ENCODE results near the gene TNK1.

Gene TNK1

DNA sequence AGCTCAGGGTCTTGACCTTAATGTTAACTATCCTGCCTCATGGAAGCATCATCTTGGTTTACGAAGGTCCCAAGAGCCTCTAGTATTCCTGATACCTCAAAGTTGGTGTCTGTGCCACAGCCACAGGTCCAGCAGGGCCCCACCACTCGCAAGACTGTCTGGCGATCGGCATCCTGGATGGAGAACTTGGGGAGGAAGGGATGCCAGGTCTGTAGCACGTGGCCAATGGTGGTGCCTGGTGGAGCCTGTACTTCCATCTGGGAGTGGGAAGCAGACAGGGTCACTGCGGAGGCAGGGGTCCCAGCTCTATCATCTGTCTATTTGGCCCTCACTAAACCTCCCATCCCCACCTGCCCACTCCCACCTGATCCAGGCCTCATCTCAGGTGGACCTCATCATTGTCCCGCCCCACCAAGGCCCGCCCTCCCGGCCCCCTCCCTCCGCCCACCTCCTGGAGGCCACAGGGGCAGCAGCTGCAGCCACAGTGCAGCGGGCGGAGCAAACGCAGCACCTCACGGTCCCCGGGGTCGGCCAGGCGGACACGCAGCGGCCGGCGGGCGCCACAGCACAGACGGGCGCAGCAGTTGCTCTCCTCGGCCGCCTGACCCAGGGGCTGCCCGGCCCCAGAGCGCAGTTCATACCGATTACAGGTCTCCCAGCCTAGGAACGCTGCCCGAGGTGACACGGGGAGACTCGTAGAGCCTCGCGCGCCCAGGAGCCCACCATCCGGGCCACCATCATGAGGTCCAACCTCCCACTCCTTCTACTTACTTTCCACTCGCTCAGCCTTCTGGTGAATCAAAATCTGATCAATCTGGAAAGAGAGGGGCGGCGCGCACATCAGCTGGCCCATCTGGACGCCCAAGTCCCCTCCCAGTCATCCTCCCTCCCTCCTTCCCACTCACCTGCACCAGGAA lies 12.1 kb downstream of the TNK1 start:
- H3K27ac ChIP-seq (ENCODE audit: low read depth, low read length) = no peak overlapping the region
- H3K4me1 ChIP-seq (ENCODE audit: control insufficient read depth, insufficient read depth, low read length) = peaks cover 11% of the 10 kb centered on the region; the same call in 1 of the 2 replicates

DNA sequence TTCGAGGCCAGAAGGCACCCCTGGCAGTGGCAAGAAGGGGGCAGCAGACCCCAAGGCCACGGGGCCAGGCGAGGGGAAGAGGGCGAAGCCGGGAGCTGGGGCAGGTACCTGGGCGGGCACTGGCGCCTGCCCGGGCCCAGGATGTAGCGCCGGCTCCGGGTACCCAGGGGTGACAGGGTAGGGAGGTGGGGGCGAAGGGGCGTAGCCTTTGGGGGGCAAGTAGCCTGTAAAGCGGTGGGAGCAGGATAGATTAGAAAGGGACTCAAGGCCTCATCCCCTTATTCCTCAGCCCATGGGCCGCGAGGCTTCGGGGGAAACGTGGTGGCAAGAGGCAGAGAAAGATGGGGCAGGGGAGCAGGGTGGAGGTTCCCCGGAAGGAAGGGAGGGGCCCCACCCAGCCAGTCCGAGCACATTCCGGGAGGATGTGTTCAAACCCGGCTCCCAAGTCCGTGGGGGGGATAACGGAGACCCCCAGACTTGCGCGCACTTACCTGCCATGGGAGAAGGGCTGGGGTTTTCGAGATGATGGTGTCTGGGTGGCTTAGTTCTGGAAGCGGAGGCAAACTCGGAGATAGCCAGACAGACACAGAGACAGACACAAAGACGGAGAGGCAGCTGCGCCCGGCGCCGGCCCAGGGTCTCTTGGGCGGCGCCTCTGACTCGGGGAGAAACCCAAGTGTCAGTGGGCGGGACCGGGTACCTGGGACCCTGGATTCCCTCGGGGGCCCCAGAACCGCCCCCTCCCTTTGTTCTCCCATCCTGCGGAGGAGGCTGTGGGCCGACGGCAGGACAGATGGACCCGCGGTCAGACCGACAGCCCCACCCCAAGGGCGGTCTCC lies 12.9 kb downstream of the TNK1 start:
- Histone ChIP-seq H3K9ac (ENCODE audit: low read length) (peak overlapping the region; percentile 40), H3K36me3 (ENCODE audit: control insufficient read depth, insufficient read depth, low read length) (peaks cover 33% of the 10 kb centered on the region), H3K9me3 (ENCODE audit: control insufficient read depth, insufficient read depth, low read depth, low read length) (no peaks in the 10 kb centered on the region), H3K4me3 (ENCODE audit: low read depth, low read length) (peak overlapping the region; percentile 66), H3K4me1 (ENCODE audit: control insufficient read depth, insufficient read depth, low read length) (peaks cover 11% of the 10 kb centered on the region; the same call in 1 of the 2 replicates), H3K27me3 (ENCODE audit: control insufficient read depth, insufficient read depth, low read length) (no peaks in the 10 kb centered on the region), H3K27ac (ENCODE audit: low read depth, low read length) (no peak overlapping the region)

More for the DNA sequence above, 12.1 kb downstream of the TNK1 start:
- H3K27me3 ChIP-seq (ENCODE audit: control insufficient read depth, insufficient read depth, low read length) = no peaks in the 10 kb centered on the region
- H3K9ac ChIP-seq (ENCODE audit: low read length) = no peak overlapping the region
- H3K36me3 ChIP-seq (ENCODE audit: control insufficient read depth, insufficient read depth, low read length) = peaks cover 42% of the 10 kb centered on the region
- no peaks in the 10 kb centered on the region for H3K9me3 ChIP-seq (ENCODE audit: control insufficient read depth, insufficient read depth, low read depth, low read length)
- peak overlapping the region; percentile 66 for H3K4me3 ChIP-seq (ENCODE audit: low read depth, low read length)

DNA sequence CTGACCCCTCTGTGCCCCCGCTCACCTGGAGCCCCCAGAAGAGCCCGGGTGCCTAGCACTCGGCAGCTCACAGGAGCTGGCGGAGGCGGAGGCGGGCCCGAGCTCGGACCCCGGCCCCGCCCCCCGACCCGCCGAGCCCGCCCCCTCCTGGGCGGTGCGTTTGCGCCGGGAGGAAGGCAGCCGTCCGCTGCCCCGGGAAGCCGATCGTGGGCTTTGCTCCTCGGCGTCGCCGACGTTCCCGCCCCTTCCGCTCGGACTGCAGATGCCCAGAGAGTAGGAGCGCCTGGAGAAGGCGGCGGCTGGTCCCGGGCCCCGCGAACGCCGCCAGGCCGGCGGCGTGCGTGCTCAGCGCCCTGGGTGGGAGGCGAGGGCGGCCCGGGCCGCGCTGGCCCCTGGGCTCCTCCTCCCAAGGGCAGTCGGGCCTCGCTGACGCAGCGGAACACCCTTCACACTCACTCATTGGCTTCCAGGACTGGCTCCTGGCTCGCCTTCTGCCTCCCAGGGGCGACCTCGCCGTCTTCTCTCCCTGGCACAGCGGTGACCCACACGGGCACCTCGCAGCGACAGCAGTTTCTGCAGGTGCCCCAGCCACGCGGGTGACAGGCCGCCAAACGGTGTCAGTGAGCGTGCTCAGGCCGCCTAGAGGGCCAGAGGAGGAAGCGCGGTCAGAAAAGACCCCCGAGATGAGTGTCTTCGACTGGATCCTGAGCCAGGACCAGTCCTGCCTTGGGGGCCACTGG lies 13.7 kb downstream of the TNK1 start, which contains the start of gene PLSCR3:
Gene PLSCR3 (minus strand): TSS at position 74 of the 740 bp plus-strand sequence. CDS start 415 bp downstream, outside the sequence.
- Histone ChIP-seq H3K9ac (ENCODE audit: low read length) (peak within 1 kb of the TSS; percentile 40), H3K36me3 (ENCODE audit: control insufficient read depth, insufficient read depth, low read length) (peaks cover 26% of the 10 kb centered on the region), H3K9me3 (ENCODE audit: control insufficient read depth, insufficient read depth, low read depth, low read length) (no peaks in the 10 kb centered on the region), H3K27ac (ENCODE audit: low read depth, low read length) (no peak within 1 kb of the TSS), H3K4me3 (ENCODE audit: low read depth, low read length) (peak within 1 kb of the TSS; percentile 66), H3K4me1 (ENCODE audit: control insufficient read depth, insufficient read depth, low read length) (peaks cover 11% of the 10 kb centered on the region; the same call in 1 of the 2 replicates), H3K27me3 (ENCODE audit: control insufficient read depth, insufficient read depth, low read length) (no peaks in the 10 kb centered on the region)

GRCh38 chr17:7396147-7396546 lies 15.3 kb downstream of the TNK1 start:
- Histone ChIP-seq H3K9me3 (ENCODE audit: control insufficient read depth, insufficient read depth, low read depth, low read length) (no peaks in the 10 kb centered on the region), H3K4me1 (ENCODE audit: control insufficient read depth, insufficient read depth, low read length) (peaks cover 3% of the 10 kb centered on the region; the same call in 1 of the 2 replicates), H3K27me3 (ENCODE audit: control insufficient read depth, insufficient read depth, low read length) (no peaks in the 10 kb centered on the region), H3K9ac (ENCODE audit: low read length) (no peak overlapping the region), H3K27ac (ENCODE audit: low read depth, low read length) (no peak overlapping the region), H3K4me3 (ENCODE audit: low read depth, low read length) (no peak overlapping the region), H3K36me3 (ENCODE audit: control insufficient read depth, insufficient read depth, low read length) (peaks cover 10% of the 10 kb centered on the region; the same call in 1 of the 2 replicates)

- no peak overlapping the region for H3K9ac ChIP-seq (ENCODE audit: low read length)
- no peaks in the 10 kb centered on the region for H3K9me3 ChIP-seq (ENCODE audit: control insufficient read depth, insufficient read depth, low read depth, low read length)
- H3K27ac ChIP-seq (ENCODE audit: low read depth, low read length) = no peak overlapping the region
- no peak overlapping the region for H3K4me3 ChIP-seq (ENCODE audit: low read depth, low read length)
- no peaks in the 10 kb centered on the region for H3K27me3 ChIP-seq (ENCODE audit: control insufficient read depth, insufficient read depth, low read length)
- peaks cover 2% of the 10 kb centered on the region; the same call in 1 of the 2 replicates for H3K36me3 ChIP-seq (ENCODE audit: control insufficient read depth, insufficient read depth, low read length)
- peaks cover 6% of the 10 kb centered on the region for H3K4me1 ChIP-seq (ENCODE audit: control insufficient read depth, insufficient read depth, low read length)
These were observed 17.7 kb downstream of the TNK1 start for GRCh38 chr17:7398612-7399011.

DNA sequence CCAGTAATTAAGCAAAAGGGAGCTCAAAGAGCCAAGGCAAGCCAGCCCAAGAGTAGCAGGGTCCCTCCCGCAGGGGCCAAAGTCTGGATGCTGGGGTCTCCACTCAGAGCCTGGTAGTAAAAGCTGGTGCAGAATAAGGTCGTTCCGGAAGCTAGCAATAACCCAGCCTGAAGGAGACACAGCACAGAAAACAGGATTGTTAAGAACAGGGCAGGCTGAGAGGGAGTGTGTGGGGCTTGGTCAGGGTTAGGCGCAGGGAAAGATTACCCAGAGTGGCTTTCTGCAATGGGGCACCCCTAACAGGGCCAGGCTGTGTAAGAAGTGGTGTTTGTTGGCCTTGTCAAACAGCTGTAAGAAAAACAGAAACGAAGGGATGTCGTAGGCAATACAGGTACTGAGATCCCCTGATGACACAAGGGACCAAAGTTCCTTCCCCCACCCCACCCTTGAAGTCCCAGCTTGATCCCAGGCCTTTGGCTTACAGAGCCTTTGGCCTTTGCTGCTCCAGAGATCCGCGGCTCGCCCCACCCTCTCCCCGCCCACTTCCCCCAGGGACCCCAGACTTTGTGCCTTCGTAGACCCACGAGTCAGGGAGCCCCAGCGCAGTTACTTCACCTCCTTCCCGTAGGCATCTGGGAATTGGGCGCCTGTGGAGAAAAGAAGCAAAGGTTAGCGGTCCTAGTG lies 22.3 kb downstream of the TNK1 start:
- Histone ChIP-seq H3K9me3 (ENCODE audit: control insufficient read depth, insufficient read depth, low read depth, low read length) (no peaks in the 10 kb centered on the region), H3K4me3 (ENCODE audit: low read depth, low read length) (peak overlapping the region; percentile 75), H3K4me1 (ENCODE audit: control insufficient read depth, insufficient read depth, low read length) (peaks cover 19% of the 10 kb centered on the region), H3K27ac (ENCODE audit: low read depth, low read length) (peak overlapping the region; percentile 29; the same call in 1 of the 2 replicates), H3K27me3 (ENCODE audit: control insufficient read depth, insufficient read depth, low read length) (no peaks in the 10 kb centered on the region), H3K36me3 (ENCODE audit: control insufficient read depth, insufficient read depth, low read length) (peaks cover 2% of the 10 kb centered on the region; the same call in 1 of the 2 replicates), H3K9ac (ENCODE audit: low read length) (peak overlapping the region; percentile 46)

- Histone ChIP-seq H3K4me3 (ENCODE audit: low read depth, low read length) (peak overlapping the region; percentile 75), H3K27ac (ENCODE audit: low read depth, low read length) (peak overlapping the region; percentile 29; the same call in 1 of the 2 replicates)
These were observed 22.8 kb downstream of the TNK1 start for GRCh38 chr17:7403727-7403976.

DNA sequence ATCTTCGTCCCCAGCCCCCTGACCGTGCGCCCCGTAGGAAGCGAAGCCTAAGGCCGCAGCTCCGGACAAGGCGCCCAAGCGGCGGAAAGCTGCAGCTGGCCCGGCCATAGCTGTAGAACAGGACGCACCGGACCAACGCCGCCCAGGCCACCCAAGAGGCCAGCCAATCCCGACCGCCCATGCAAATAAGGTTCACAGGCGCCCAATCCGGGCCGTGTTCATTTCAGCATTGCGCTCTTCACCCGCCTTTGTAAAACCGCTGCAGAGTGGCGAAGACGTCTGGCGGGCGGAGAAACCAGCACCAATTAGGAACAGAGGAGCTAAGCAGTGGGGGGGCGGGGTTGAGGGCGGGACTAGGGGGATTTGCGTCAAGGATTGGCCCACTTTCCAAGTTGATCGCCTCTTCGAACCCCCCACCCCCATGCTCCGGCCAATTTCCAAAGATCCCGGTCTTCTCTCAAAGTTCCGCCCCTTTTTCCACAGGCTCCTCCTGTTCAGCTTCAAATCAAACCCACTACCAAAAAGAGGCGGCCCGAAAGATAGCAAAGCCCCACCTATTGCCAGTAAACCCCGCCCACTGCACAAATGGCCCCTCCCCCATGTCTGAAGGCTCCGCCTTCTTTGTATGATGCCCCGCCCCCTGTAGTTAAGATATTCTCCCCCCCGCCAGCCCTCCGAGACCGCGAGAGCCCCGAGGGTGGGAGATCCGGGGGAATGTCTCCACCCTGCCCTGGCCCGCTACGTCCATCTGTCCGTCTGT lies 23.3 kb downstream of the TNK1 start, which contains the start of gene TMEM256:
Gene TMEM256 (minus strand): TSS at position 121 of the 760 bp plus-strand sequence. CDS start 13 bp downstream, at position 108.
- Histone ChIP-seq H3K9ac (ENCODE audit: low read length) (peak within 1 kb of the TSS; percentile 46), H3K4me1 (ENCODE audit: control insufficient read depth, insufficient read depth, low read length) (peaks cover 21% of the 10 kb centered on the region), H3K9me3 (ENCODE audit: control insufficient read depth, insufficient read depth, low read depth, low read length) (no peaks in the 10 kb centered on the region), H3K36me3 (ENCODE audit: control insufficient read depth, insufficient read depth, low read length) (peaks cover 11% of the 10 kb centered on the region), H3K4me3 (ENCODE audit: low read depth, low read length) (peak within 1 kb of the TSS; percentile 75), H3K27me3 (ENCODE audit: control insufficient read depth, insufficient read depth, low read length) (peaks cover 4% of the 10 kb centered on the region; the same call in 1 of the 2 replicates), H3K27ac (ENCODE audit: low read depth, low read length) (peak within 1 kb of the TSS; percentile 50; the same call in 1 of the 2 replicates)

More at GRCh38 chr17:7403727-7403976, 22.8 kb downstream of the TNK1 start:
- Histone ChIP-seq H3K9ac (ENCODE audit: low read length) (peak overlapping the region; percentile 46), H3K27me3 (ENCODE audit: control insufficient read depth, insufficient read depth, low read length) (peaks cover 2% of the 10 kb centered on the region; the same call in 1 of the 2 replicates), H3K36me3 (ENCODE audit: control insufficient read depth, insufficient read depth, low read length) (peaks cover 5% of the 10 kb centered on the region), H3K4me1 (ENCODE audit: control insufficient read depth, insufficient read depth, low read length) (peaks cover 21% of the 10 kb centered on the region), H3K9me3 (ENCODE audit: control insufficient read depth, insufficient read depth, low read depth, low read length) (no peaks in the 10 kb centered on the region)

DNA sequence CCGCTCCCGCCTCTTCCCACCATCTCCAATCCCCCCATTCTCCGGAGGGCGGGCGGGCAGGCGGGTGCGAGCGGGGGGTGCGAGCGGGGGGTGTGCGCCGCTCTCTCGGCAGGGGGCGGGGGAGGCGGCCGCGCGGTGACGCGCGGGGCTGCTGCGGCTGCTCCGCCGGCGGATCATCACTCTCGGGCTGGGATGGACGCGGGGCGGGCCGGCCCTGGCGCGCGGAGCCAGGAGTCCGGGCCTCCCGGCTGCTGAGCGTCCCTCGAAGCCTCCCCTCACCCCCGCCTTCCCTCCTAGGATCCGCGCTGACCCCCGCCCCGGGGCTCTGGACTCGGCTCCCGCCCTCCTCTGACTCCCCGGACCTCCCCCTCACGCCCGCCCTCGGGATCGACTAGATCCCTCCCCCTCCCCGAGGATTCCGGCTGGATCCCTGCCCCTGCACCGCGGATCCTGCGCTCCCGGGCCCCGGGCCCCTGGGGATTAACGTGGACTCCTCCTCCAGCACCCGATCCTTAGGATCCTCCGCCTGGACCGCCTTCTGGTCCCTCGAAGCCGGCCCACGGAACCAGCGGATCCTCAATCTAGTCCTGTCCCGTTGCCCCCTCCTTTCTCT lies 24.0 kb downstream of the TNK1 start:
- Histone ChIP-seq H3K9me3 (ENCODE audit: control insufficient read depth, insufficient read depth, low read depth, low read length) (no peaks in the 10 kb centered on the region), H3K27me3 (ENCODE audit: control insufficient read depth, insufficient read depth, low read length) (peaks cover 4% of the 10 kb centered on the region; the same call in 1 of the 2 replicates), H3K36me3 (ENCODE audit: control insufficient read depth, insufficient read depth, low read length) (peaks cover 17% of the 10 kb centered on the region), H3K9ac (ENCODE audit: low read length) (peak overlapping the region; percentile 75), H3K27ac (ENCODE audit: low read depth, low read length) (peak overlapping the region; percentile 50; the same call in 1 of the 2 replicates), H3K4me1 (ENCODE audit: control insufficient read depth, insufficient read depth, low read length) (peaks cover 21% of the 10 kb centered on the region), H3K4me3 (ENCODE audit: low read depth, low read length) (peak overlapping the region; percentile 75)

Measured in HUES6 (cell line).